ENCODE results near the gene RBM43.

RBM43 gene

GRCh38 chr2:151258121-151258520, 3.5 kb downstream of the RBM43 start:
- no peak overlapping the region for H2BK120ac ChIP-seq (ENCODE audit: low read depth, low read length)
- no peak overlapping the region for H3K18ac ChIP-seq (ENCODE audit: low read length)
- no peak overlapping the region for H3K4me2 ChIP-seq (ENCODE audit: low read length)
- no peak overlapping the region for H3K4me3 ChIP-seq (ENCODE audit: low read length)
- no peak for DNase-seq
- no peak overlapping the region for H3K56ac ChIP-seq (ENCODE audit: low read length)
- no peaks in the 10 kb centered on the region for H3K36me3 ChIP-seq (ENCODE audit: control insufficient read depth, insufficient read depth, low read length)
- H3K27ac ChIP-seq (ENCODE audit: low read depth, low read length): no peak overlapping the region
- H3K4me1 ChIP-seq (ENCODE audit: control insufficient read depth, low read depth, low read length): peaks cover 2% of the 10 kb centered on the region
- no peak overlapping the region for H2BK15ac ChIP-seq (replicated peaks; ENCODE audit: low read depth)
- WGBS (ENCODE audit: extremely low coverage, insufficient coverage, low lambda C conversion rate): no CpG with 5 or more reads among the region's 3 CpGs
- H4K8ac ChIP-seq (ENCODE audit: low read depth, low read length): no peak overlapping the region
- H3K4ac ChIP-seq (ENCODE audit: low read depth, low read length): no peak overlapping the region
- H3K79me2 ChIP-seq (ENCODE audit: control insufficient read depth, insufficient read depth, low read length): no peaks in the 10 kb centered on the region
- no peak overlapping the region for H2AK5ac ChIP-seq (ENCODE audit: low read length)
- H3K79me1 ChIP-seq (ENCODE audit: low read length): no peaks in the 10 kb centered on the region
- no peak overlapping the region for H2BK5ac ChIP-seq (ENCODE audit: low read length)
- no peak overlapping the region for H3K23ac ChIP-seq (ENCODE audit: low read length)
- H4K5ac ChIP-seq (ENCODE audit: low read length): no peak overlapping the region
- H3K9ac ChIP-seq (ENCODE audit: low read length): no peak overlapping the region
- H3K27me3 ChIP-seq (ENCODE audit: insufficient read depth, low read length, poor library complexity): no peaks in the 10 kb centered on the region

- no peak overlapping the region for H4K8ac ChIP-seq (ENCODE audit: low read depth, low read length)
- H3K4me3 ChIP-seq (ENCODE audit: low read length): no peak overlapping the region
- H2BK120ac ChIP-seq (ENCODE audit: low read depth, low read length): no peak overlapping the region
- no peak overlapping the region for H3K4me2 ChIP-seq (ENCODE audit: low read length)
- no peak overlapping the region for H4K5ac ChIP-seq (ENCODE audit: low read length)
- no peak overlapping the region for H2AK5ac ChIP-seq (ENCODE audit: low read length)
- H3K79me2 ChIP-seq (ENCODE audit: control insufficient read depth, insufficient read depth, low read length): no peaks in the 10 kb centered on the region
- no peak overlapping the region for H2BK15ac ChIP-seq (replicated peaks; ENCODE audit: low read depth)
- no peak overlapping the region for H3K9ac ChIP-seq (ENCODE audit: low read length)
- no peak overlapping the region for H3K27ac ChIP-seq (ENCODE audit: low read depth, low read length)
- no peak overlapping the region for H3K4ac ChIP-seq (ENCODE audit: low read depth, low read length)
- H2BK5ac ChIP-seq (ENCODE audit: low read length): no peak overlapping the region
- no CpG with 5 or more reads among the region's 1 CpG for WGBS (ENCODE audit: extremely low coverage, insufficient coverage, low lambda C conversion rate)
- H3K56ac ChIP-seq (ENCODE audit: low read length): no peak overlapping the region
- no peaks in the 10 kb centered on the region for H3K79me1 ChIP-seq (ENCODE audit: low read length)
- H3K4me1 ChIP-seq (ENCODE audit: control insufficient read depth, low read depth, low read length): no peaks in the 10 kb centered on the region
- H3K18ac ChIP-seq (ENCODE audit: low read length): no peak overlapping the region
- no peaks in the 10 kb centered on the region for H3K27me3 ChIP-seq (ENCODE audit: insufficient read depth, low read length, poor library complexity)
- no peak overlapping the region for H3K23ac ChIP-seq (ENCODE audit: low read length)
- no peaks in the 10 kb centered on the region for H3K36me3 ChIP-seq (ENCODE audit: control insufficient read depth, insufficient read depth, low read length)
- DNase-seq: no peak
Measured at GRCh38 chr2:151252646-151253045, 9.0 kb downstream of the RBM43 start.

- H3K4me3 ChIP-seq (ENCODE audit: low read length): no peak overlapping the region
- H4K5ac ChIP-seq (ENCODE audit: low read length): no peak overlapping the region
- no peak overlapping the region for H2BK120ac ChIP-seq (ENCODE audit: low read depth, low read length)
- no peak overlapping the region for H3K18ac ChIP-seq (ENCODE audit: low read length)
- H3K79me1 ChIP-seq (ENCODE audit: low read length): no peaks in the 10 kb centered on the region
- no peak overlapping the region for H2BK5ac ChIP-seq (ENCODE audit: low read length)
- no peak overlapping the region for H3K4ac ChIP-seq (ENCODE audit: low read depth, low read length)
- H3K56ac ChIP-seq (ENCODE audit: low read length): no peak overlapping the region
- H3K27ac ChIP-seq (ENCODE audit: low read depth, low read length): no peak overlapping the region
- no peaks in the 10 kb centered on the region for H3K36me3 ChIP-seq (ENCODE audit: control insufficient read depth, insufficient read depth, low read length)
- H4K8ac ChIP-seq (ENCODE audit: low read depth, low read length): no peak overlapping the region
- no peaks in the 10 kb centered on the region for H3K27me3 ChIP-seq (ENCODE audit: insufficient read depth, low read length, poor library complexity)
- no peak overlapping the region for H3K9ac ChIP-seq (ENCODE audit: low read length)
- no peaks in the 10 kb centered on the region for H3K79me2 ChIP-seq (ENCODE audit: control insufficient read depth, insufficient read depth, low read length)
- no peak for DNase-seq
- no peak overlapping the region for H2AK5ac ChIP-seq (ENCODE audit: low read length)
- H3K4me2 ChIP-seq (ENCODE audit: low read length): no peak overlapping the region
- no peak overlapping the region for H2BK15ac ChIP-seq (replicated peaks; ENCODE audit: low read depth)
- H3K23ac ChIP-seq (ENCODE audit: low read length): no peak overlapping the region
- WGBS (ENCODE audit: extremely low coverage, insufficient coverage, low lambda C conversion rate): no CpG with 5 or more reads among the region's 1 CpG
- H3K4me1 ChIP-seq (ENCODE audit: control insufficient read depth, low read depth, low read length): no peaks in the 10 kb centered on the region
Measured at GRCh38 chr2:151251012-151251411, 10.7 kb downstream of the RBM43 start.

- H2AK5ac ChIP-seq (ENCODE audit: low read length): no peak overlapping the region
- no peak overlapping the region for H2BK15ac ChIP-seq (replicated peaks; ENCODE audit: low read depth)
- H3K23ac ChIP-seq (ENCODE audit: low read length): no peak overlapping the region
Measured at GRCh38 chr2:151247432-151247831, 14.2 kb downstream of the RBM43 start.

GRCh38 chr2:151246152-151246551, 15.5 kb downstream of the RBM43 start:
- no peak overlapping the region for H3K56ac ChIP-seq (ENCODE audit: low read length)
- H3K79me2 ChIP-seq (ENCODE audit: control insufficient read depth, insufficient read depth, low read length): no peaks in the 10 kb centered on the region
- no CpG with 5 or more reads among the region's 1 CpG for WGBS (ENCODE audit: extremely low coverage, insufficient coverage, low lambda C conversion rate)
- DNase-seq: no peak
- H3K4me1 ChIP-seq (ENCODE audit: control insufficient read depth, low read depth, low read length): no peaks in the 10 kb centered on the region
- H4K5ac ChIP-seq (ENCODE audit: low read length): no peak overlapping the region
- H3K4ac ChIP-seq (ENCODE audit: low read depth, low read length): no peak overlapping the region
- H3K27me3 ChIP-seq (ENCODE audit: insufficient read depth, low read length, poor library complexity): no peaks in the 10 kb centered on the region
- H3K4me2 ChIP-seq (ENCODE audit: low read length): no peak overlapping the region
- no peaks in the 10 kb centered on the region for H3K79me1 ChIP-seq (ENCODE audit: low read length)
- H3K23ac ChIP-seq (ENCODE audit: low read length): no peak overlapping the region
- H2BK5ac ChIP-seq (ENCODE audit: low read length): no peak overlapping the region
- no peak overlapping the region for H3K9ac ChIP-seq (ENCODE audit: low read length)
- H2BK120ac ChIP-seq (ENCODE audit: low read depth, low read length): no peak overlapping the region
- no peak overlapping the region for H2BK15ac ChIP-seq (replicated peaks; ENCODE audit: low read depth)
- H3K4me3 ChIP-seq (ENCODE audit: low read length): no peak overlapping the region
- H2AK5ac ChIP-seq (ENCODE audit: low read length): no peak overlapping the region
- no peak overlapping the region for H4K8ac ChIP-seq (ENCODE audit: low read depth, low read length)
- no peaks in the 10 kb centered on the region for H3K36me3 ChIP-seq (ENCODE audit: control insufficient read depth, insufficient read depth, low read length)
- no peak overlapping the region for H3K18ac ChIP-seq (ENCODE audit: low read length)
- H3K27ac ChIP-seq (ENCODE audit: low read depth, low read length): no peak overlapping the region

More at GRCh38 chr2:151247432-151247831, 14.2 kb downstream of the RBM43 start:
- no peak for DNase-seq
- H3K56ac ChIP-seq (ENCODE audit: low read length): no peak overlapping the region
- H3K79me2 ChIP-seq (ENCODE audit: control insufficient read depth, insufficient read depth, low read length): no peaks in the 10 kb centered on the region
- no peaks in the 10 kb centered on the region for H3K79me1 ChIP-seq (ENCODE audit: low read length)
- no peaks in the 10 kb centered on the region for H3K36me3 ChIP-seq (ENCODE audit: control insufficient read depth, insufficient read depth, low read length)
- H2BK120ac ChIP-seq (ENCODE audit: low read depth, low read length): no peak overlapping the region
- H3K4me2 ChIP-seq (ENCODE audit: low read length): no peak overlapping the region
- H4K8ac ChIP-seq (ENCODE audit: low read depth, low read length): no peak overlapping the region
- H3K9ac ChIP-seq (ENCODE audit: low read length): no peak overlapping the region
- H2BK5ac ChIP-seq (ENCODE audit: low read length): no peak overlapping the region
- H3K4me3 ChIP-seq (ENCODE audit: low read length): no peak overlapping the region
- no peak overlapping the region for H4K5ac ChIP-seq (ENCODE audit: low read length)
- H3K4ac ChIP-seq (ENCODE audit: low read depth, low read length): no peak overlapping the region
- no peak overlapping the region for H3K18ac ChIP-seq (ENCODE audit: low read length)
- H3K27me3 ChIP-seq (ENCODE audit: insufficient read depth, low read length, poor library complexity): no peaks in the 10 kb centered on the region
- no peaks in the 10 kb centered on the region for H3K4me1 ChIP-seq (ENCODE audit: control insufficient read depth, low read depth, low read length)
- H3K27ac ChIP-seq (ENCODE audit: low read depth, low read length): no peak overlapping the region

- no CpG with 5 or more reads among the region's 3 CpGs for WGBS (ENCODE audit: extremely low coverage, insufficient coverage, low lambda C conversion rate)
Measured at GRCh38 chr2:151243468-151243867, 18.2 kb downstream of the RBM43 start.

More at GRCh38 chr2:151243468-151243867, 18.2 kb downstream of the RBM43 start:
- Histone ChIP-seq H2AK5ac (ENCODE audit: low read length) (no peak overlapping the region), H3K4me1 (ENCODE audit: control insufficient read depth, low read depth, low read length) (no peaks in the 10 kb centered on the region), H2BK120ac (ENCODE audit: low read depth, low read length) (no peak overlapping the region), H3K36me3 (ENCODE audit: control insufficient read depth, insufficient read depth, low read length) (no peaks in the 10 kb centered on the region), H3K23ac (ENCODE audit: low read length) (no peak overlapping the region), H3K27me3 (ENCODE audit: insufficient read depth, low read length, poor library complexity) (no peaks in the 10 kb centered on the region), H3K79me1 (ENCODE audit: low read length) (no peaks in the 10 kb centered on the region), H3K4me2 (ENCODE audit: low read length) (no peak overlapping the region), H3K27ac (ENCODE audit: low read depth, low read length) (no peak overlapping the region), H2BK15ac (replicated peaks; ENCODE audit: low read depth) (no peak overlapping the region), H4K8ac (ENCODE audit: low read depth, low read length) (no peak overlapping the region), H3K79me2 (ENCODE audit: control insufficient read depth, insufficient read depth, low read length) (no peaks in the 10 kb centered on the region), H3K56ac (ENCODE audit: low read length) (no peak overlapping the region), H2BK5ac (ENCODE audit: low read length) (no peak overlapping the region), H3K4ac (ENCODE audit: low read depth, low read length) (no peak overlapping the region), H3K9ac (ENCODE audit: low read length) (no peak overlapping the region), H4K5ac (ENCODE audit: low read length) (no peak overlapping the region), H3K18ac (ENCODE audit: low read length) (no peak overlapping the region), H3K4me3 (ENCODE audit: low read length) (no peak overlapping the region)
- DNase-seq: no peak

Measured in mesendoderm (in vitro differentiated cells).